K562 (cell line): ENCODE measurements around the gene CCDC141. TPM values are rescaled to one million over a fixed set of nuclear protein-coding genes. Genes with fewer than 3 reads are reported as not detected.

Source experiments
- ATAC-seq: fragments of 200-7000 bp; cut with Tn5 transposase; 3 replicates; pipeline ENCODE4 v1.9.1; 2020; ENCODE audit warnings: moderate library complexity
- BruUV-seq: library from RNA; stranded (reverse); fragments of 400-500 nt; replicated peaks from 2 replicates; lab custom pipeline; 2021; lab: Mats Ljungman, UMichigan
- CTCF ChIA-PET: fragments of 300-600 bp; formaldehyde crosslinking; extraction: SDS; loops from one replicate; lab custom pipeline; 2021; ENCODE audit warnings: low intra/inter-chr PET ratio; lab: Yijun Ruan, JAX
- POLR2A ChIA-PET: fragments of 300-600, 350-650 bp; sonication (Branson Sonifier 250); formaldehyde crosslinking; extraction: SDS; loops from one replicate; lab custom pipeline; 2021; ENCODE audit warnings: antibody characterized with exemption, inconsistent platforms; lab: Yijun Ruan, JAX
- DNase-seq, 4 experiments: peaks; one replicate each; pipeline versions ENCODE4 v3.0.0 to v3.0.0-alpha.2; 2011 to 2018; ENCODE audit warnings: low spot score in 3 of 4, mixed read lengths in 3 of 4; ENCODE audit errors: extremely low read depth in 1 of 4
- FAIRE-seq: peaks from 2 replicates; lab custom pipeline; 2011; peaks lifted over from hg19 to GRCh38; lab: Jason Lieb, UNC
- H2AFZ ChIP-seq: 2 replicates; pipeline ENCODE4 v1.6.0; 2011; ENCODE audit warnings: low read depth, low read length, control low read depth, inconsistent platforms
- H3K27ac ChIP-seq: fragments of 200-600 bp; 3 replicates; pipeline ENCODE4 v1.8.0; 2011; ENCODE audit warnings: low read depth, mild to moderate bottlenecking, control low read depth, inconsistent platforms, low read length, moderate library complexity, mixed read lengths; ENCODE audit errors: extremely low read depth
- H3K27me3 ChIP-seq, 2 experiments: fragments of 300-600 bp in 1 of 2; 2 replicates in 1 of 2; 3 replicates in 1 of 2; pipeline versions ENCODE4 v1.6.0 to v1.8.0; 2011; ENCODE audit warnings: inconsistent platforms in 2 of 2, low read length in 2 of 2, mild to moderate bottlenecking in 1 of 2, mixed read lengths in 1 of 2, moderate library complexity in 1 of 2; ENCODE audit not compliant: control insufficient read depth in 2 of 2, insufficient read depth in 2 of 2
- H3K36me3 ChIP-seq: fragments of 300-600 bp; 3 replicates; pipeline ENCODE4 v1.8.0; 2011; ENCODE audit warnings: mild to moderate bottlenecking, low read length, inconsistent platforms; ENCODE audit not compliant: control insufficient read depth, insufficient read depth
- H3K4me1 ChIP-seq, 2 experiments: fragments of 200-600 bp in 1 of 2; replicated peaks in 1 of 2; 2 replicates in 1 of 2; 3 replicates in 1 of 2; pipeline versions ENCODE4 v1.5.1 to v1.8.0; 2011; ENCODE audit warnings: inconsistent platforms in 2 of 2, low read length in 2 of 2, mild to moderate bottlenecking in 1 of 2, mixed read lengths in 1 of 2, moderate library complexity in 1 of 2; ENCODE audit not compliant: control insufficient read depth in 2 of 2, insufficient read depth in 2 of 2
- H3K4me2 ChIP-seq: 2 replicates; pipeline ENCODE4 v1.6.1; 2011; ENCODE audit warnings: low read length, control low read depth, inconsistent platforms, mixed read lengths; ENCODE audit not compliant: insufficient read depth
- H3K4me3 ChIP-seq: fragments of 200-600 bp; sonication (generic), shearing (Covaris generic); 2 replicates; pipeline ENCODE4 v1.5.1; 2016; ENCODE audit warnings: control low read depth, inconsistent platforms
- H3K79me2 ChIP-seq: fragments of 200-600 bp; 3 replicates; pipeline ENCODE4 v1.8.0; 2011; ENCODE audit warnings: low read length, inconsistent platforms; ENCODE audit not compliant: control insufficient read depth, insufficient read depth
- H3K9ac ChIP-seq, 2 experiments: 2 replicates each; pipeline versions ENCODE4 v1.6.0 to v1.6.1; 2011; ENCODE audit warnings: low read depth in 2 of 2, low read length in 2 of 2, control low read depth in 1 of 2, inconsistent platforms in 1 of 2, mild to moderate bottlenecking in 1 of 2, mixed read lengths in 1 of 2; ENCODE audit not compliant: insufficient read depth in 1 of 2
- H3K9me1 ChIP-seq: one replicate; pipeline ENCODE4 v1.6.0; 2011; ENCODE audit warnings: inconsistent platforms, mild to moderate bottlenecking, low read length, moderate library complexity; ENCODE audit not compliant: control insufficient read depth, insufficient read depth
- H3K9me3 ChIP-seq: replicated peaks from 2 replicates; pipeline ENCODE4 v1.5.1; 2011; ENCODE audit warnings: low read depth, low read length, inconsistent platforms; ENCODE audit not compliant: control insufficient read depth, insufficient read depth
- H4K20me1 ChIP-seq: replicated peaks from 2 replicates; pipeline ENCODE4 v1.6.1; 2011; ENCODE audit warnings: low read length, inconsistent platforms, mixed read lengths; ENCODE audit not compliant: control insufficient read depth, insufficient read depth
- C11orf30 ChIP-seq: fragments of 450-650 bp; IDR thresholded peaks from 2 replicates; pipeline ENCODE4 v1.6.1; 2016; ENCODE audit warnings: low read depth, mild to moderate bottlenecking
- GTF2F1 ChIP-seq: IDR thresholded peaks from 2 replicates; pipeline ENCODE4 v1.6.1; 2011; ENCODE audit warnings: low read depth, low read length, improper control_type of control experiment
- SMARCE1 ChIP-seq: fragments of 450-650 bp; IDR thresholded peaks from 2 replicates; pipeline ENCODE4 v1.7.1; 2016; ENCODE audit warnings: mild to moderate bottlenecking
- ZNF197 ChIP-seq: fragments of 200-800 bp; sonication (Bioruptor generic); IDR thresholded peaks from 2 replicates; pipeline ENCODE4 v1.6.1; 2016; ENCODE audit warnings: low read depth, missing genetic modification characterization, missing compliant biosample characterization
- ZNF316 ChIP-seq: fragments of 450-650 bp; IDR thresholded peaks from 2 replicates; pipeline ENCODE4 v1.6.1; 2016
- whole genome bisulfite sequencing: fragments of 100-300 bp; shearing (Covaris generic); methylation state at CpG from one replicate; pipeline ENCODE4 v1.1.6; 2016; ENCODE audit warnings: low coverage, mixed read lengths; ENCODE audit not compliant: insufficient coverage; ENCODE audit errors: missing lambda C conversion rate; 5-methylcytosine and 5-hydroxymethylcytosine counted together
- in situ Hi-C: fragments of 300-500 bp; cut with MboI; formaldehyde crosslinking; loops from 4 replicates; pipeline ENCODE4 v1.15.0; 2018; ENCODE audit warnings: inconsistent platforms, mixed read lengths
- intact Hi-C: fragments of 100-400 bp; cut with micrococcal nuclease; formaldehyde crosslinking; loops from 2 replicates; pipeline ENCODE4 v1.14.2; 2022
- polyA plus RNA-seq, 8 experiments: library from polyadenylated mRNA; depleted of rRNA in 4 of 8; stranded (reverse) in 5 of 8; unstranded in 3 of 8; fragments of >200 nt; fragmentation: Nextera tagmentation in 2 of 8; fragmentation: Illumina TruSeq in 1 of 8; extraction: Ambion mirVana in 2 of 8; extraction: Trizol in 1 of 8; gene quantifications; 2 replicates each; pipeline versions ENCODE4 v1.2.1 to v1.2.3, GENCODE V29; 2011 to 2014; ENCODE audit warnings: inconsistent platforms in 1 of 8, missing spikeins in 1 of 8
- total RNA-seq, 7 experiments: library from RNA; depleted of rRNA in 6 of 7; stranded (reverse); fragments of >200 nt in 6 of 7; fragmentation: Illumina TruSeq in 2 of 7; extraction: Trizol in 2 of 7; gene quantifications; 2 replicates each; pipeline versions ENCODE4 v1.2.1 to v1.2.3, GENCODE V29; 2011 to 2021; ENCODE audit warnings: low replicate concordance in 1 of 7

The CCDC141 gene
- total and polyA plus RNA-seq, 9 of the 15 experiments (the other 6 are each of a cell fraction or from before 2014, with no cell fraction given): 0.09 TPM; not detected in 8

GRCh38 chr2:178954049-178954448, 95.9 kb downstream of the CCDC141 start:
- H3K9me1 ChIP-seq: no peaks in the 10 kb centered on the region
- CTCF ChIA-PET: no interaction called here
- TF ChIP-seq GTF2F1: no peak
- TF ChIP-seq ZNF197: no peak
- TF ChIP-seq, all 486 proteins: peak for 0
- Histone ChIP-seq H3K9ac (no peak overlapping the region), H3K27me3 (no peaks in the 10 kb centered on the region), H3K4me3 (no peak overlapping the region), H2AFZ (no peak overlapping the region), H3K4me2 (no peak overlapping the region), H3K4me1 (no peaks in the 10 kb centered on the region), H3K79me2 (no peaks in the 10 kb centered on the region), H4K20me1 (no peaks in the 10 kb centered on the region), H3K36me3 (no peaks in the 10 kb centered on the region), H3K27ac (no peak overlapping the region), H3K9me3 (no peaks in the 10 kb centered on the region)
- WGBS: 1% methylated on average over 4 of the region's 4 CpGs
- intact Hi-C loops: no loop called here
- POLR2A ChIA-PET: no interaction called here
- no peak for DNase-seq
- FAIRE-seq: no peak
- no TSS peak for BruUV-seq
- ATAC-seq: no peak
- in situ Hi-C loops: no loop called here

DNA sequence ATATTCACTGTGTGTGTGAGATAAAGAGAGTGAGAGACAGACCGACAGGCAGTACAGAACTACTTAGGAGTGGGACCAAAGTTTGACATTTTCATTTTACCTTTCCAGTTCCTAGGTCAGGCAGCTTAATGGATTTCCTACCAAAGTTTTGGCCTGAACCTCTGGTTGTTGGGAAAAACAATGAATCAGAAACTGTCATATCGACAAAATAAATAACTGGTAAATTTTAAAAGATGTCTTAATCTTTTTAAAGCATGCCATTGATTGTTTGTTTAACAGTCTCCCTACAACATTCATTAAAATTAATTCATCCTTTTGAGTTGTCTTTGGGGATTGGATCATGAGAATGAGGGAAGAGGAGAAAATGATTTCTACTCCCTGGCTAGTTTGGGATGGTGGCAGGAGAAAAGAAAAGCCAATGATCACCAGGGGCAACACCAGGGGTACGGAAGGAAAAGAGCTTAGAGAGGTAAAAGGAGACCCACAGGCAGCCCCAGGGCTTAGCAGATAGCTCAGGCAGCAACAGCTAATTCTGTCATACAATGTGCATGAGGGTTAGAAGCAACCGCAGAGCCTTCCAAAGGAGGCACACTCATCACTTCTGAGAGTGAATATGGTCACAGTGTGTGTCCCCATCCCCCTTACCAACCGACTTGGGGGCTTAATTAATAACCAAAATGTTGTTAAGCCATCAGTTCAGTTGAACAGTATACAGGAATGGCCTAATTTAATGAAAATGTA, 98.5 kb downstream of the CCDC141 start:
- CTCF ChIA-PET: no interaction called here
- TF ChIP-seq ZNF316 (peak; percentile 31; the same call in 1 of the 2 replicates), C11orf30 (0 out of 2 replicates have a peak, but pooled peaks have one; percentile 12), SMARCE1 (no peak)

More for the DNA sequence above, 98.5 kb downstream of the CCDC141 start:
- H3K9ac ChIP-seq: no peak overlapping the region
- no peaks in the 10 kb centered on the region for H3K9me1 ChIP-seq
- no TSS peak for BruUV-seq
- H3K4me2 ChIP-seq: no peak overlapping the region
- 2% methylated on average over 5 of the region's 5 CpGs for WGBS
- no peaks in the 10 kb centered on the region for H3K79me2 ChIP-seq
- intact Hi-C loops: no loop called here
- H4K20me1 ChIP-seq: no peaks in the 10 kb centered on the region
- FAIRE-seq (no peak), ATAC-seq (no peak), DNase-seq (no peak)
- H3K27me3 ChIP-seq: no peaks in the 10 kb centered on the region
- H3K4me1 ChIP-seq: no peaks in the 10 kb centered on the region
- H3K27ac ChIP-seq: no peak overlapping the region
- POLR2A ChIA-PET: interaction anchor here (1.0 kb wide), 1 partner anchor 9 kb away, joined by 3 read pairs; no protein-coding TSS in a partner anchor
- H2AFZ ChIP-seq: no peak overlapping the region
- H3K9me3 ChIP-seq: no peaks in the 10 kb centered on the region
- in situ Hi-C loops: no loop called here
- no peak overlapping the region for H3K4me3 ChIP-seq
- H3K36me3 ChIP-seq: no peaks in the 10 kb centered on the region
